RWPE2 (cell line): ENCODE data around the gene DNAJC1.

Source experiments
- ATAC-seq: fragments of 200-7000 bp; cut with Tn5 transposase; 3 replicates; pipeline ENCODE4 v1.9.1; 2021; ENCODE audit warnings: low read depth
- DNase-seq: peaks from one replicate; pipeline ENCODE4 v3.0.0-alpha.2; 2020; ENCODE audit warnings: low spot score
- H3K27ac ChIP-seq: fragments of 450-650 bp; 2 replicates; pipeline ENCODE4 v1.5.1; 2017; ENCODE audit warnings: mild to moderate bottlenecking; ENCODE audit not compliant: poor library complexity, severe bottlenecking
- H3K27me3 ChIP-seq: fragments of 250-450 bp; sonication (Bioruptor Pico); 2 replicates; pipeline ENCODE4 v1.5.1; 2021; ENCODE audit warnings: mild to moderate bottlenecking, moderate library complexity; ENCODE audit not compliant: insufficient read depth, poor library complexity, severe bottlenecking
- H3K36me3 ChIP-seq: fragments of 250-450 bp; sonication (Bioruptor Pico); 2 replicates; pipeline ENCODE4 v1.5.1; 2020; ENCODE audit warnings: low read depth, mild to moderate bottlenecking, moderate library complexity
- H3K4me1 ChIP-seq: fragments of 250-450 bp; sonication (Bioruptor Pico); 2 replicates; pipeline ENCODE4 v1.5.1; 2021; ENCODE audit warnings: mild to moderate bottlenecking, moderate library complexity; ENCODE audit not compliant: insufficient read depth, poor library complexity, severe bottlenecking
- H3K4me3 ChIP-seq: fragments of 250-450 bp; sonication (Bioruptor Pico); 2 replicates; pipeline ENCODE4 v1.5.1; 2021; ENCODE audit warnings: mild to moderate bottlenecking, moderate library complexity; ENCODE audit not compliant: severe bottlenecking
- H3K9me3 ChIP-seq: fragments of 250-450 bp; sonication (Bioruptor Pico); 2 replicates; pipeline ENCODE4 v1.5.1; 2021; ENCODE audit warnings: mild to moderate bottlenecking, moderate library complexity; ENCODE audit not compliant: severe bottlenecking
- TF ChIP-seq, protein P1 (sequence below): fragments of 450-650 bp; IDR thresholded peaks from one replicate; pipeline ENCODE4 v1.5.1; 2017; ENCODE audit warnings: mild to moderate bottlenecking, moderate library complexity; ENCODE audit not compliant: poor library complexity, severe bottlenecking

DNAJC1 gene

DNA sequence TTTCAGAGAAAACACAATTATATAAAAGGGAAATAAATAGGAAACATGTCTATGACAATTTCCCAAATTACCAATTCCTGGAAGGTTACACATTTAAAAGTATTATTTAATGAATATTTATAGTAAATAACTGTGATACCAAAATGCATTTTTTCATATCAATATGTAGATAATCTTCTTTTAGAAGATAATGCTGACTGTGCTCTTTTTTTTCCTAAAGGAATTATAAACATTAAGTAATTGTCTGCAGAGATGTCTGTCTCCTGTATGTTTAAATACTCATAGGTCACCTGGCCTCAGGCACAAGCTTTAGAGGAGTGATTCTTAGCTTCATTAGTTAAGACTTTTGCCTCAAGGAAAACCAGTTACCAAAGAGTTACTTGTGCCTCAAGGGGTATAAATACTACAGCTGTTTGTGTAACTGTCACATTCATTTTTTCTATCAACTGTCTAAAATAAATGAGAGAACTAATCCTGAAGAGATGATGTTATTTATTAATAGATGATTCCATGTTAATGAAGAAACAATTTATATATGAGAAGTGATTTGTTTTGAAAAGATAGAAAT lies 77.1 kb downstream of the DNAJC1 start:
- no peak for DNase-seq

DNA sequence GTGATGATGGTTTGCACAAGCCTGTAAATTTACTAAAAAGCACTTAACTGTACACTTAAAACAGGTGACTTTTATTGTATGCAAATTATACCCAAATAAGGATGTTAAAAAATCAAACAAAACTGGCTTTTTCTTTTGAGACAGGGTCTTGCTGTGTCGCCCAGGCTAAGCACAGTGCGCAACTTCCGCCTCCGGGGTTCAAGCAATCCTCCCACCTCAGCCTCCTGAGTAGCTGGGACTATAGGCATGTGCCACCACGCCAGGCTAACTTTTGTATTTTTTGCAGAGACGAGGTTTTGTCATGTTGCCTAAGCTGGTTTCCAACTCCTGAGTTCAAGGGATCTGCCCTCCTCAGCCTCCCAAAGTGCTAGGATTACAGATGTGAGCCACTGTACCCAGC lies 77.7 kb downstream of the DNAJC1 start:
- DNase-seq (no peak), ATAC-seq (no peak)
- H3K27ac ChIP-seq, result peak overlapping the region; percentile 93
- no peak overlapping the region for H3K4me3 ChIP-seq
- H3K27me3 ChIP-seq, result no peaks in the 10 kb centered on the region
- no peaks in the 10 kb centered on the region for H3K36me3 ChIP-seq
- TF ChIP-seq, protein P1, sequence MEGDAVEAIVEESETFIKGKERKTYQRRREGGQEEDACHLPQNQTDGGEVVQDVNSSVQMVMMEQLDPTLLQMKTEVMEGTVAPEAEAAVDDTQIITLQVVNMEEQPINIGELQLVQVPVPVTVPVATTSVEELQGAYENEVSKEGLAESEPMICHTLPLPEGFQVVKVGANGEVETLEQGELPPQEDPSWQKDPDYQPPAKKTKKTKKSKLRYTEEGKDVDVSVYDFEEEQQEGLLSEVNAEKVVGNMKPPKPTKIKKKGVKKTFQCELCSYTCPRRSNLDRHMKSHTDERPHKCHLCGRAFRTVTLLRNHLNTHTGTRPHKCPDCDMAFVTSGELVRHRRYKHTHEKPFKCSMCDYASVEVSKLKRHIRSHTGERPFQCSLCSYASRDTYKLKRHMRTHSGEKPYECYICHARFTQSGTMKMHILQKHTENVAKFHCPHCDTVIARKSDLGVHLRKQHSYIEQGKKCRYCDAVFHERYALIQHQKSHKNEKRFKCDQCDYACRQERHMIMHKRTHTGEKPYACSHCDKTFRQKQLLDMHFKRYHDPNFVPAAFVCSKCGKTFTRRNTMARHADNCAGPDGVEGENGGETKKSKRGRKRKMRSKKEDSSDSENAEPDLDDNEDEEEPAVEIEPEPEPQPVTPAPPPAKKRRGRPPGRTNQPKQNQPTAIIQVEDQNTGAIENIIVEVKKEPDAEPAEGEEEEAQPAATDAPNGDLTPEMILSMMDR, result no peak
- H3K9me3 ChIP-seq, result no peaks in the 10 kb centered on the region
- peaks cover 40% of the 10 kb centered on the region for H3K4me1 ChIP-seq

More for the DNA sequence above, 77.1 kb downstream of the DNAJC1 start:
- H3K9me3 ChIP-seq, result no peaks in the 10 kb centered on the region
- TF ChIP-seq, protein P1, result no peak
- peak overlapping the region; percentile 93 for H3K27ac ChIP-seq
- H3K27me3 ChIP-seq, result no peaks in the 10 kb centered on the region
- H3K36me3 ChIP-seq, result no peaks in the 10 kb centered on the region
- ATAC-seq, result peak; percentile 59
- H3K4me3 ChIP-seq, result no peak overlapping the region
- peaks cover 40% of the 10 kb centered on the region for H3K4me1 ChIP-seq

DNA sequence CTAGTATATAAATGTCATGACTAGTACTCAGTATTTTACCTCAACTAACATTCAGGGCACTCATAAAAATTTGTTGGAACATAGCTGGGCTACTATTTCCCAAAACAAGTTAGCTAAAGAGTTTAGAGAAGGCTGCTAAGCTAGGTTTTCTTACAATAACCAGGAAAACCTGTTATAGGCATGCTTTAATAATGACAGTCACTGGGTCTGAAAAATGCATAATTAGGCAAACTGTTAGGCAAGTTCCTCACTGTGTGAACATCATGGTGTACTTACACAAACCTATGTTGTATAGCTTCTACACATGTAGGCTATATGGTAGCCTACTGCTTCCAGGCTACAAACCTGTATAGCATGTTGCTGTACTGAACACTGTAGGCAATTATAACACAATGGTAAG lies 79.0 kb downstream of the DNAJC1 start:
- peaks cover 37% of the 10 kb centered on the region for H3K4me1 ChIP-seq
- no peak overlapping the region for H3K27ac ChIP-seq
- no peak for DNase-seq

DNA sequence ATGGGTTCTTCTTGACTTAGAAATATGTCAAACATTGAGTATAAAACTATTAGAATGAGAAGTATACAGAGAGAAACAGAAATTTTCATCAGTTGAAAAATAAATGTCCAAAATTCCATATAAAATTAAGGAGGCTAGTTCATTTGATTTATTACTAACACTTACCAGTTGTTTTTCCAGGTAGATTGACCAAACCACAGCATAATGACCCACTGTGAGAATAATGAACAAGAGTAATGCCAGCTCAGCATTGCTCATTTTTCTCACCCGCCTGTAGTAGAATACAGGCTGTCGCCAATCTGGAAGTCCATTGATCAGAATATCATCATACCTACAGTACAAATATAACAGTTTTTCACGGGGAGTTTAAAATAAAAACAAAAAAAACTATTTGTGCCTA lies 82.9 kb downstream of the DNAJC1 start:
- Histone ChIP-seq H3K36me3 (peaks cover 14% of the 10 kb centered on the region), H3K4me3 (no peak overlapping the region), H3K27ac (no peak overlapping the region), H3K27me3 (no peaks in the 10 kb centered on the region), H3K9me3 (no peaks in the 10 kb centered on the region), H3K4me1 (peaks cover 2% of the 10 kb centered on the region)
- TF ChIP-seq, protein P1, result no peak
- DNase-seq (no peak), ATAC-seq (0 out of 3 replicates have a peak, but pooled peaks have one; percentile 29)

More for the DNA sequence above, 79.0 kb downstream of the DNAJC1 start:
- H3K36me3 ChIP-seq, result no peaks in the 10 kb centered on the region
- TF ChIP-seq, protein P1, result no peak
- H3K27me3 ChIP-seq, result no peaks in the 10 kb centered on the region
- H3K9me3 ChIP-seq, result no peaks in the 10 kb centered on the region
- H3K4me3 ChIP-seq, result no peak overlapping the region
- ATAC-seq, result no peak

DNA sequence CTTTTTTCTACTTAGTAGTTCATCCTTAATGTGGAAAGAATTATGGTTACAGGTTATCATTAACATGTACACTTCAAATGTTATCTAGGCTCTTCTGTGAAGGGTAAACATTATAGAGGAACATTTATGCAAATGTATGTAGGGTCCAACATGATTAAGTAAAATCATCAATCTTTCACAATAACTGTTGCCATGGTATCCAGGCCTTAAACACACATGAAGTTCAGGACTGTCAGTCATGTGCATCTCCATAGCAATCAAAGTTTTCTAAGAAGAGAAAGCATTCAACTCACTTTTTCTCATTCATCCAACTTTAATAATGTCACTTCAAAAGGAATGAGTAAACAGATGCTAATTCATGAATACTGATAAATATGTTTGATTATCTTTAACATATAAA lies 83.6 kb downstream of the DNAJC1 start:
- ATAC-seq (no peak), DNase-seq (no peak)
- Histone ChIP-seq H3K4me3 (no peak overlapping the region), H3K9me3 (no peaks in the 10 kb centered on the region), H3K36me3 (peaks cover 14% of the 10 kb centered on the region), H3K27me3 (no peaks in the 10 kb centered on the region), H3K4me1 (no peaks in the 10 kb centered on the region), H3K27ac (no peak overlapping the region)
- TF ChIP-seq, protein P1, result no peak
